Fibroblast of mammary gland (primary cell): ENCODE data around the gene CCNB1.
"Not testable (repeated sequence)": the region's sequence is repeated elsewhere in the genome, so short reads cannot be mapped to it uniquely, and the experiment has no call there.

Experiments
- DNase-seq: peaks from one replicate; pipeline ENCODE4 v3.0.0-alpha.2; 2010; ENCODE audit warnings: low read depth
- H3K4me3 ChIP-seq: 2 replicates; pipeline ENCODE4 v1.5.1; 2011; ENCODE audit warnings: low read depth, mild to moderate bottlenecking, low read length, moderate library complexity; ENCODE audit not compliant: control insufficient read depth
- CTCF ChIP-seq: conservative IDR thresholded peaks from 2 replicates; pipeline ENCODE4 v1.5.1; 2011; ENCODE audit warnings: low read depth, low read length, inconsistent platforms; ENCODE audit not compliant: control insufficient read depth, insufficient read depth

CCNB1 gene

GRCh38 chr5:69219939-69220338 lies 53.0 kb downstream of the CCNB1 start:
- no peak for TF ChIP-seq CTCF
- DNase-seq = no peak
- no peak overlapping the region for H3K4me3 ChIP-seq

GRCh38 chr5:69220371-69220770 lies 53.4 kb downstream of the CCNB1 start:
- H3K4me3 ChIP-seq, DNase-seq: not testable (repeated sequence)

- DNase-seq, H3K4me3 ChIP-seq: not testable (repeated sequence)
Measured at GRCh38 chr5:69220833-69221232, 53.9 kb downstream of the CCNB1 start.

- H3K4me3 ChIP-seq = no peak overlapping the region
- DNase-seq = no peak
- TF ChIP-seq CTCF = no peak
Measured at GRCh38 chr5:69224520-69224919, 57.6 kb downstream of the CCNB1 start.

GRCh38 chr5:69225860-69226259 lies 58.9 kb downstream of the CCNB1 start:
- no peak for DNase-seq
- no peak overlapping the region for H3K4me3 ChIP-seq
- no peak for TF ChIP-seq CTCF
